Mesodermal cell (in vitro differentiated cells): ENCODE data around the gene TMEM59.

Experiments used
- H3K27ac ChIP-seq: 2 replicates; pipeline ENCODE4 v1.7.0; 2013; ENCODE audit warnings: mild to moderate bottlenecking, low read depth, low read length, moderate library complexity; ENCODE audit not compliant: severe bottlenecking
- H3K36me3 ChIP-seq: 2 replicates; pipeline ENCODE4 v1.7.1; 2013; ENCODE audit warnings: mild to moderate bottlenecking, low read length, moderate library complexity; ENCODE audit not compliant: control insufficient read depth, insufficient read depth
- H3K4me1 ChIP-seq: one replicate; pipeline ENCODE4 v1.7.1; 2013; ENCODE audit warnings: mild to moderate bottlenecking, low read length; ENCODE audit not compliant: insufficient read depth, control insufficient read depth, poor library complexity, severe bottlenecking
- H3K4me3 ChIP-seq: 2 replicates; pipeline ENCODE4 v1.7.0; 2013; ENCODE audit warnings: low read length, control low read depth, mild to moderate bottlenecking; ENCODE audit not compliant: insufficient read depth, poor library complexity, severe bottlenecking; ENCODE audit errors: extremely low read depth
- H3K9me3 ChIP-seq: 2 replicates; pipeline ENCODE4 v1.7.1; 2013; ENCODE audit warnings: mild to moderate bottlenecking, low read length, moderate library complexity; ENCODE audit not compliant: control insufficient read depth
- WGBS, 2 experiments: methylation state at CpG; one replicate each; pipeline ENCODE4 v1.1.5; 2013; ENCODE audit warnings: missing lambda C conversion rate in 2 of 2; ENCODE audit not compliant: insufficient coverage in 2 of 2; 5-methylcytosine and 5-hydroxymethylcytosine counted together

The TMEM59 gene

GRCh38 chr1:54086754-54087153, 33.8 kb upstream of the TMEM59 start:
- no peak overlapping the region for H3K27ac ChIP-seq
- H3K4me1 ChIP-seq: no peaks in the 10 kb centered on the region
- 100% methylated on average over 1 of the region's 1 CpG; no CpG with 5 or more reads in 1 of the 2 experiments for WGBS, 2 experiments
- no peak overlapping the region for H3K4me3 ChIP-seq
- H3K9me3 ChIP-seq: no peaks in the 10 kb centered on the region
- no peaks in the 10 kb centered on the region for H3K36me3 ChIP-seq

- H3K9me3 ChIP-seq: no peaks in the 10 kb centered on the region
- 83% methylated on average over 2 of the region's 2 CpGs; no CpG with 5 or more reads in 1 of the 2 experiments for WGBS, 2 experiments
- H3K4me3 ChIP-seq: no peak overlapping the region
- no peak overlapping the region for H3K27ac ChIP-seq
- H3K36me3 ChIP-seq: no peaks in the 10 kb centered on the region
- H3K4me1 ChIP-seq: no peaks in the 10 kb centered on the region
These were observed 31.8 kb upstream of the TMEM59 start for GRCh38 chr1:54084794-54085193.

- Histone ChIP-seq H3K27ac (no peak overlapping the region), H3K36me3 (no peaks in the 10 kb centered on the region), H3K4me1 (no peaks in the 10 kb centered on the region), H3K9me3 (no peaks in the 10 kb centered on the region), H3K4me3 (no peak overlapping the region)
- WGBS, 2 experiments: 60 to 83% methylated on average over 3 to 4 of the region's 8 CpGs
These were observed 28.6 kb upstream of the TMEM59 start for GRCh38 chr1:54081306-54082270.

DNA sequence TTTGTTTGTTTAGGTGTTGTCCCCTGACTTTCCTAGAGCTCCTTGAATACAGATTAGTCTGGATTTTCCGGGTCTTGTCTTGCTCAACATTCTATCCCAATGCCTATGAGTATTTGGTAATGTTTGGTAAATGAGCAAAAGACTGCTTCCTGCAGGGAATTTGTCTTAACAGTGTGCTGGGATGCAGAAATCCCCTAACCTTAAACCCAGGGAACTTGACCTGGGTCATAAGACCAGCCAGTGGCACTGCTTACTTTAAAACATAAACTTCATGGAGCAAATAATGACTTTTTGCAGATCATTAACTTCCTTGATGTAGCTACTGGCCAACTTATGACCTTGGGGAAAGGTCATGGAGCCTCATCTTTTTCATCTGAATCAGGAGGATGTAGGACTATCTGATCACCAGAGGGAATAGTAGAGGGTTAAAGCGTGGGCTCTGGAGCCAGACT, 27.6 kb upstream of the TMEM59 start:
- Histone ChIP-seq H3K4me1 (no peaks in the 10 kb centered on the region), H3K4me3 (no peak overlapping the region), H3K9me3 (no peaks in the 10 kb centered on the region), H3K27ac (no peak overlapping the region), H3K36me3 (no peaks in the 10 kb centered on the region)
- WGBS, 2 experiments: 80 to 100% methylated on average over 1 of the region's 2 CpGs

DNA sequence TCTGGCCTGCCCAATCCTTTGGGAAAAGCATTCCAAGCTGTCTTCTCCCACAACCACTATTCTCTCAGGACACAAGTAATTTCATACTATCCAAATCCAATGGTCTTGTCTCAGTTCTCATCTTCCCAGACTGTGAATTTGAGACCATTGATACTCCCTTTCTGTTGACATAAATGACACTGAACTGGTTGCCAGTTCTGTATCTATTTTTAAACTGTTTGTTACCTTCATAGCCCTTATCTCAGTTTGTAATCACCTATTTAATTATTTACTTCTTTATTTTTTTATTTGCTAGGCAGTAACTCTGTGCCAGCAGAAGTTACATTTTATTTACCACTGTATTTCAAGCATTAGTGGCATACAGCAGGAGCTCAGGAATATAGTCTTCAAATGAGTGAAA, 24.4 kb upstream of the TMEM59 start:
- peaks cover 2% of the 10 kb centered on the region for H3K36me3 ChIP-seq
- no peak overlapping the region for H3K4me3 ChIP-seq
- no peaks in the 10 kb centered on the region for H3K4me1 ChIP-seq
- no peak overlapping the region for H3K27ac ChIP-seq
- no peaks in the 10 kb centered on the region for H3K9me3 ChIP-seq

GRCh38 chr1:54070171-54070837, 17.3 kb upstream of the TMEM59 start:
- H3K4me1 ChIP-seq: no peaks in the 10 kb centered on the region
- no CpG with 5 or more reads among the region's 2 CpGs for WGBS, 2 experiments
- H3K36me3 ChIP-seq: peaks cover 12% of the 10 kb centered on the region
- H3K9me3 ChIP-seq: peaks cover 7% of the 10 kb centered on the region
- H3K27ac ChIP-seq: no peak overlapping the region
- no peak overlapping the region for H3K4me3 ChIP-seq

- H3K27ac ChIP-seq: no peak overlapping the region
- peaks cover 12% of the 10 kb centered on the region for H3K36me3 ChIP-seq
- H3K4me3 ChIP-seq: no peak overlapping the region
- 75% methylated on average over 1 of the region's 1 CpG; no CpG with 5 or more reads in 1 of the 2 experiments for WGBS, 2 experiments
- H3K4me1 ChIP-seq: no peaks in the 10 kb centered on the region
- H3K9me3 ChIP-seq: peaks cover 7% of the 10 kb centered on the region
These were observed 16.8 kb upstream of the TMEM59 start for GRCh38 chr1:54069791-54070170.

DNA sequence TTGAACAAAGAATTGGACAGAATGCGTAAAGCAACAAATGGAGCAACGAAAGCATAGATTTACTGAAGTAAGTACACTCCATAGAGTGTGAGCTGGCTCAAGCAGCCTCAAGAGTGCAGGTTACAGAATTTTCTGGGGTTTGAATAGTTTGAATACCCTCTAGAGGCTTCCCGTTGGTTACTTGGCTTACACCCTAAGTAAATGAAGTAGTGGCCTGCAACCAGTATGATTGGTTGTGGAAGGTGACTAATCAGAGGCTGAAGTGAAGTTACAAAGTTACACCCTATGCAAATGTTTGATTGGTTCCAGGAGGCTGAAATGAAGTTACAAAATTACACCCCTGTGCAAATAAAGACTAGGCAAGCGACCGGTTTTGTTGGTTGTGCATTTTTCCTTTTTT, 11.3 kb upstream of the TMEM59 start:
- 93 to 98% methylated on average over 3 to 4 of the region's 5 CpGs for WGBS, 2 experiments
- H3K36me3 ChIP-seq: no peaks in the 10 kb centered on the region
- no peak overlapping the region for H3K27ac ChIP-seq
- H3K4me3 ChIP-seq: no peak overlapping the region
- H3K4me1 ChIP-seq: no peaks in the 10 kb centered on the region
- no peaks in the 10 kb centered on the region for H3K9me3 ChIP-seq

DNA sequence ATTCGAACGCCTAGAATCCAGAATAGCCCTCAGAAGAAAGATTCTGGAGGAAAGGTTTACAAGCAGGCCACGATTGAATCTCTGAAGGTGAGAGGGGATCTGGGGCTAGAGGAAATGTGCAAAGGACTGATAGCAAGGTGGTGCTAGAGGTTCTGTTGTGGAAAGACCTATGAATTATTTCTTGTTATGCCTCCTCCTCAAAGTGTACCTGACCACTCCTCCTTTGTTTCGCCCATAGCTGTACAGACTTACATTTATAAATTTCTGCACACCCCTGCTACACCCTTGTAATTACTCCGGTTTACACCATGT, 1.4 kb upstream of the TMEM59 start:
- Histone ChIP-seq H3K4me1 (peaks cover 8% of the 10 kb centered on the region), H3K4me3 (peak overlapping the region; percentile 91), H3K36me3 (peaks cover 3% of the 10 kb centered on the region), H3K9me3 (no peaks in the 10 kb centered on the region), H3K27ac (peak overlapping the region; percentile 96)
- WGBS, 2 experiments: 83 to 85% methylated on average over 4 of the region's 5 CpGs

GRCh38 chr1:54053745-54054437, 887 bp upstream of the TMEM59 start:
- Histone ChIP-seq H3K36me3 (peaks cover 3% of the 10 kb centered on the region), H3K27ac (peak overlapping the region; percentile 96), H3K9me3 (no peaks in the 10 kb centered on the region), H3K4me3 (peak overlapping the region; percentile 91), H3K4me1 (peaks cover 8% of the 10 kb centered on the region)
- WGBS, 2 experiments: 34 to 38% methylated on average over 15 to 16 of the region's 21 CpGs
